GM19438 (cell line): ENCODE data around the gene DDAH2.

Source experiments
- ATAC-seq: cut with Tn5 transposase; IDR thresholded peaks from one replicate; pipeline ENCODE4 v1.9.1; 2021; ENCODE audit warnings: low read depth; ENCODE audit not compliant: unreplicated experiment

The DDAH2 gene

GRCh38 chr6:31691564-31692108, 37.5 kb downstream of the DDAH2 start:
- no peak for ATAC-seq

GRCh38 chr6:31691078-31691463, 38.0 kb downstream of the DDAH2 start:
- no peak for ATAC-seq

- no peak for ATAC-seq
Measured at GRCh38 chr6:31690231-31691077, 38.6 kb downstream of the DDAH2 start.

- ATAC-seq, result no peak
Measured at GRCh38 chr6:31689249-31690110, 39.6 kb downstream of the DDAH2 start.

GRCh38 chr6:31687860-31688693, 41.0 kb downstream of the DDAH2 start:
- ATAC-seq, result no peak

GRCh38 chr6:31687321-31687720, 41.8 kb downstream of the DDAH2 start:
- no peak for ATAC-seq

GRCh38 chr6:31686483-31686882, 42.6 kb downstream of the DDAH2 start:
- ATAC-seq, result no peak

- ATAC-seq, result no peak
Measured at GRCh38 chr6:31683591-31683990, 45.5 kb downstream of the DDAH2 start.

GRCh38 chr6:31681135-31681671, 47.9 kb downstream of the DDAH2 start:
- no peak for ATAC-seq

- ATAC-seq, result no peak
Measured at GRCh38 chr6:31680226-31681134, 48.6 kb downstream of the DDAH2 start, which contains the start of gene LY6G5C. TSS of gene LY6G5C (minus strand) at chr6:31681067. CDS start at chr6:31680373, 694 bp downstream.

GRCh38 chr6:31677955-31678354, 51.1 kb downstream of the DDAH2 start:
- ATAC-seq, result no peak
